Measurements from ENCODE around the gene GTSF1L.

GTSF1L gene

DNA sequence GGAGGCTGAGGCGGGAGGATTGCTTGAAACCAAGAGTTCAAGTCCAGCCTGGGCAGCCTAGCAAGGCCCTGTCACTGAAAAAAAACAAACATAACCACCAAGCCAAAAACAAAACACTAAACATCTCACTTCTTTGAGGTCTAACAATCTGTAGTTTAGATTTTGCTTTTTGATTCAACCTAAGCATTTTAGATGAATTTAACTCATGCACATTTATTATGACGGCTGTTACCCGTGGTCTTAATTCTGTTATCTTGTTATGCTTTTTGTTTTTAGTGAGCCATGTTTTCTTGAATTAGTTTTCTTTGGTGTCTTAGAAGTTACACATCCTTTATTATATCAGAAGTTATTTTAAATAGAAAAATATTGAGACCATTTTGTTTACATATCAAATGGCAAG is 13.8 kb upstream of the GTSF1L start:
- TF ChIP-seq, protein P1, sequence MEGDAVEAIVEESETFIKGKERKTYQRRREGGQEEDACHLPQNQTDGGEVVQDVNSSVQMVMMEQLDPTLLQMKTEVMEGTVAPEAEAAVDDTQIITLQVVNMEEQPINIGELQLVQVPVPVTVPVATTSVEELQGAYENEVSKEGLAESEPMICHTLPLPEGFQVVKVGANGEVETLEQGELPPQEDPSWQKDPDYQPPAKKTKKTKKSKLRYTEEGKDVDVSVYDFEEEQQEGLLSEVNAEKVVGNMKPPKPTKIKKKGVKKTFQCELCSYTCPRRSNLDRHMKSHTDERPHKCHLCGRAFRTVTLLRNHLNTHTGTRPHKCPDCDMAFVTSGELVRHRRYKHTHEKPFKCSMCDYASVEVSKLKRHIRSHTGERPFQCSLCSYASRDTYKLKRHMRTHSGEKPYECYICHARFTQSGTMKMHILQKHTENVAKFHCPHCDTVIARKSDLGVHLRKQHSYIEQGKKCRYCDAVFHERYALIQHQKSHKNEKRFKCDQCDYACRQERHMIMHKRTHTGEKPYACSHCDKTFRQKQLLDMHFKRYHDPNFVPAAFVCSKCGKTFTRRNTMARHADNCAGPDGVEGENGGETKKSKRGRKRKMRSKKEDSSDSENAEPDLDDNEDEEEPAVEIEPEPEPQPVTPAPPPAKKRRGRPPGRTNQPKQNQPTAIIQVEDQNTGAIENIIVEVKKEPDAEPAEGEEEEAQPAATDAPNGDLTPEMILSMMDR (IDR thresholded peaks at IDR 0.05; ENCODE audit: low read depth, low read length): no peak
- TF ChIP-seq POLR2A (IDR thresholded peaks at IDR 0.05; ENCODE audit: extremely low read depth, insufficient read length) (no peak), MYC (IDR thresholded peaks at IDR 0.05; ENCODE audit: low read depth, low read length) (no peak)
- TF ChIP-seq, protein P2, sequence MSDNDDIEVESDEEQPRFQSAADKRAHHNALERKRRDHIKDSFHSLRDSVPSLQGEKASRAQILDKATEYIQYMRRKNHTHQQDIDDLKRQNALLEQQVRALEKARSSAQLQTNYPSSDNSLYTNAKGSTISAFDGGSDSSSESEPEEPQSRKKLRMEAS (IDR thresholded peaks at IDR 0.05; ENCODE audit: low read depth, low read length): no peak
- no peak for DNase-seq (ENCODE audit: low read depth)
- no peak overlapping the region for H3K4me3 ChIP-seq (ENCODE audit: low read depth, low read length)

DNA sequence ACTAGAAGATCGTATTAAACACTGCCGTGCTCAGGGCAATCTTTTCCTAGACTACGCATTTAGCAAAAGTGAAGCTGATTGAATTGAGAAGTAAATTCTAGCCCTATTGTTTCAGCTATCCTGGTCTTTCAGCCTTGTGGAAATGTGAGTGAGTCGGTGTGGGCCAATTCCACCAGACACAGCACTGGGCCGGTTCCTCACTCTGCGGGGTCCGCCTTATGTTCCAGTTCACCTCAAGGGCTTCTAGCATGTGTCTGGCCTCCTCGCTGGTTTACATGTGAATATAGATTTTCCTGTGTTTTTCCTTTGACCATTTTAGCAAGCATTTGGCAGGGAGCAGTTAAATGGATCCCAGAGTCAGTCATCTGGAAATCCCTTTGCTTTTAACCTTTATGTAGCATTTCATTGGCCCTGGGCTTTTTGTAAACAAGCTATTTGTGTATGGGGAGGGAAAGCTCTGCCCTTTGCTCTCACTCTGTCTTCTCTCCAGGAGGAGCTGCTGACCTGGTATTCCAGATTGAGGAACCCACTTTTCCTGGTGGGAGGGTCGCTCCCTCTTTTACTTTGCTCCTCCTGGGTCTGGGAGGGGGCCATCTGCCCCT is 12.4 kb upstream of the GTSF1L start:
- H3K4me3 ChIP-seq (ENCODE audit: low read depth, low read length): no peak overlapping the region
- DNase-seq (ENCODE audit: low read depth): no peak
- TF ChIP-seq, protein P2 (IDR thresholded peaks at IDR 0.05; ENCODE audit: low read depth, low read length): no peak
- TF ChIP-seq POLR2A (IDR thresholded peaks at IDR 0.05; ENCODE audit: extremely low read depth, insufficient read length) (no peak), MYC (IDR thresholded peaks at IDR 0.05; ENCODE audit: low read depth, low read length) (no peak)

DNA sequence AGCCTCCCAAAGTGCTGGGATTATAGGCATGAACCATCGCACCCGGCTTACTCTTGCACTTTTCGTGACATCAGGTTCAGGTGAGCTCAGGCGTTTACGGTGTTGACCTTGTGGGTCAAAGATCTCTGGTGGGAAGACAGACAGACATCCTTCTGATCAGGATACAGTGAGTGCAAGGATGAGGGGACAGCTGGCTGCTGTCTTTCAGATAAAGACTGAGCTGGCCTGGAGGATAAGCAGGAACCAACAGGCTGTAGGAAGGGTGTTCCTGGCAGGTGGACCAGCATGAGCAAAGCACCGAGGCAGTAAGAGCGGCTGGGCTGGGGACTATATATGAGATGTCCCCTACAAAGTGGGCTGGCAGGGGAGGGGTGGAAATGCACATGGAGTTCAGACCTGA is 11.1 kb upstream of the GTSF1L start:
- no peak for DNase-seq (ENCODE audit: low read depth)
- TF ChIP-seq POLR2A (IDR thresholded peaks at IDR 0.05; ENCODE audit: extremely low read depth, insufficient read length) (no peak), MYC (IDR thresholded peaks at IDR 0.05; ENCODE audit: low read depth, low read length) (no peak)
- TF ChIP-seq, protein P2 (IDR thresholded peaks at IDR 0.05; ENCODE audit: low read depth, low read length): no peak
- TF ChIP-seq, protein P1 (IDR thresholded peaks at IDR 0.05; ENCODE audit: low read depth, low read length): no peak
- no peak overlapping the region for H3K4me3 ChIP-seq (ENCODE audit: low read depth, low read length)

DNA sequence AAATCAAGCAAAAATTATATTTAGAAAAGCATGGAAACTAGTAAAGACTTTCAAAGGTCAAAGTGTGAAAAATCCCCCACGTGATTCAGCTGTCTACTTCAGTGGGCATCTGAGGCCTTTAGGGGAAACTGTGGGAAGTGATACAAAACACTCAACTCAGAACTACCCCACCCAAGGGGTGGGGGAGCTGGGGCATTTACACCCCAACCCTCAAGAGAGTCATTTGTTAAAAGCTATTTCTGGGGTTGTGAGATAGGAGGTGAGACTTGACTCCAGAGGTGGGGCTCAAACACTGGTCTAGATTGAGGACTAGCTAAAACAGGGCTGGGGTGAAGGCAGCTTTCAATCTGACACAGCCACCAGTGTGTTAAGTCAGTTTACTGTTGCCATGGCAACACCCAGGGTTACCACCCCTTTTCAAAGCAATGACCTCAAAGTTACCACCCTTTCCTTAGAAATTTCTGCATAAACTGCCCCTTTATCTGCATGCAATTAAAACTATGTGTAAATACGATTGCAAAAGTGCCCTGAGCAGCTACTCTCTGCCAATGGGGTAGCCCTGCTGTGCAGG is 9.9 kb upstream of the GTSF1L start:
- no peak overlapping the region for H3K4me3 ChIP-seq (ENCODE audit: low read depth, low read length)
- DNase-seq (ENCODE audit: low read depth): peak; percentile 49
- TF ChIP-seq MYC (IDR thresholded peaks at IDR 0.05; ENCODE audit: low read depth, low read length) (no peak), POLR2A (IDR thresholded peaks at IDR 0.05; ENCODE audit: extremely low read depth, insufficient read length) (no peak)
- TF ChIP-seq, protein P2 (IDR thresholded peaks at IDR 0.05; ENCODE audit: low read depth, low read length): no peak

DNA sequence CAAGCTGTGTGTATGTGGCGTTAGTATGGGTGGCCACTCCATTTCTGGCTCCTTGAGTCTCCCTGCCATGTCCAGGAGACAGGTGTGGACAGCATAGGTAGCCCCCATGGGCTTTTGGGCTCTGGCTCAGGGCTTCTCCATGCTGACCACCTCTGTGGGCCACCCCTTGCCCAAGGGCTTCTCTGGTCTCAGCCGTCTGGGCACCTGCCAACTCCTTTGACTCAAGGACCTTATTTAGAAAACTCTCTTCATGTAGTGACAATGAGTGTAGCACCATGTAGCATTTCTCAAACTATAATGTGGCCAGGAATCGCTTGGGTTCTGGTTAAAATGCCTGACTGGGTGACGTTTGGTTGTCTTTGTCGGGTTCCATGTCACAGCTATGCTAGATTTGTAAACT is 5.1 kb upstream of the GTSF1L start:
- TF ChIP-seq POLR2A (IDR thresholded peaks at IDR 0.05; ENCODE audit: extremely low read depth, insufficient read length) (no peak), MYC (IDR thresholded peaks at IDR 0.05; ENCODE audit: low read depth, low read length) (no peak)
- TF ChIP-seq, protein P2 (IDR thresholded peaks at IDR 0.05; ENCODE audit: low read depth, low read length): no peak
- TF ChIP-seq, protein P1 (IDR thresholded peaks at IDR 0.05; ENCODE audit: low read depth, low read length): no peak
- H3K4me3 ChIP-seq (ENCODE audit: low read depth, low read length): no peak overlapping the region
- DNase-seq (ENCODE audit: low read depth): no peak

DNA sequence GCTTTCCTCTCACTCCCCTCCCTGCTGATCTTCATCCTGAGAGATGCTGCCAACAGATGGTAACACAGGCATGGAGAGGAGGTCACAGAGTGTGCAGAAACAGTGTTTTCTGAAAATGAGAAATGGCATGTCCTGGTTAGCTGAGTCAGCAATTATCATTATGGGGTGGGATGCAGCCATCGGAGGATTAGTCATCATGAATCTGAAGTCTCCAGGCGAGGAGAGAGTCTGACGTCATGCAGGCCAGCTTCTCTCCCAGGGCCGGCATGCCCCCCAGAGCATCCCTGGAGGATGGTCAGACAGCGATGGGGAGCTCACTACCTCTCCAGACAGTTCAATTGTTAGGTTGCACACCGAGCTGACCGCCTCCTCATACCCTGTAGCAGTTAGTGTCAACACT is 4.7 kb upstream of the GTSF1L start:
- DNase-seq (ENCODE audit: low read depth): no peak
- TF ChIP-seq MYC (IDR thresholded peaks at IDR 0.05; ENCODE audit: low read depth, low read length): no peak
- TF ChIP-seq, protein P1 (IDR thresholded peaks at IDR 0.05; ENCODE audit: low read depth, low read length): no peak
- TF ChIP-seq POLR2A (IDR thresholded peaks at IDR 0.05; ENCODE audit: extremely low read depth, insufficient read length): no peak
- TF ChIP-seq, protein P2 (IDR thresholded peaks at IDR 0.05; ENCODE audit: low read depth, low read length): no peak
- no peak overlapping the region for H3K4me3 ChIP-seq (ENCODE audit: low read depth, low read length)

Measured in NB4 (cell line).